HG03103 (cell line): Measurements from ENCODE around the gene ERC1.

Experiments used
- ATAC-seq: cut with Tn5 transposase; IDR thresholded peaks from one replicate; pipeline ENCODE4 v1.9.1; 2021; ENCODE audit warnings: low read depth; ENCODE audit not compliant: unreplicated experiment

The ERC1 gene

GRCh38 chr12:1499351-1499750, 508.3 kb downstream of the ERC1 start:
- no peak for ATAC-seq

GRCh38 chr12:1500095-1500801, 509.2 kb downstream of the ERC1 start:
- no peak for ATAC-seq

GRCh38 chr12:1501001-1501400, 510.0 kb downstream of the ERC1 start:
- ATAC-seq = no peak

- ATAC-seq = no peak
These were observed 510.8 kb downstream of the ERC1 start for GRCh38 chr12:1501695-1502378.

- no peak for ATAC-seq
These were observed 511.3 kb downstream of the ERC1 start for GRCh38 chr12:1502379-1502720.

- ATAC-seq = no peak
These were observed 511.8 kb downstream of the ERC1 start for GRCh38 chr12:1502831-1503230.

GRCh38 chr12:1503281-1503711, 512.3 kb downstream of the ERC1 start:
- ATAC-seq = no peak

GRCh38 chr12:1504304-1504894, 513.4 kb downstream of the ERC1 start:
- ATAC-seq = no peak

GRCh38 chr12:1504895-1505311, 513.9 kb downstream of the ERC1 start:
- ATAC-seq = no peak

GRCh38 chr12:1505576-1505975, 514.6 kb downstream of the ERC1 start:
- ATAC-seq = no peak

GRCh38 chr12:1507308-1507707, 516.3 kb downstream of the ERC1 start:
- ATAC-seq = no peak

- ATAC-seq = no peak
These were observed 518.5 kb downstream of the ERC1 start for GRCh38 chr12:1509413-1510052.

GRCh38 chr12:1510056-1510812, 519.2 kb downstream of the ERC1 start:
- ATAC-seq = no peak

- no peak for ATAC-seq
These were observed 524.0 kb downstream of the ERC1 start for GRCh38 chr12:1515010-1515409.

GRCh38 chr12:1515428-1515827, 524.4 kb downstream of the ERC1 start:
- no peak for ATAC-seq

- ATAC-seq = no peak
These were observed 526.0 kb downstream of the ERC1 start for GRCh38 chr12:1517007-1517406.

GRCh38 chr12:1517734-1518525, 526.9 kb downstream of the ERC1 start:
- ATAC-seq = no peak

GRCh38 chr12:1518591-1519516, 527.8 kb downstream of the ERC1 start:
- no peak for ATAC-seq

GRCh38 chr12:1519642-1520041, 528.6 kb downstream of the ERC1 start:
- no peak for ATAC-seq
